HepG2 (cell line): ENCODE data around the gene C2CD2. TPM values are rescaled to one million over a fixed set of nuclear protein-coding genes. Genes with fewer than 3 reads are reported as not detected.

Experiments used
- ATAC-seq: fragments of 200-7000 bp; cut with Tn5 transposase; 3 replicates; pipeline ENCODE4 v1.9.1; 2020; ENCODE audit warnings: mild to moderate bottlenecking, moderate library complexity
- BruUV-seq: library from RNA; stranded (reverse); fragments of 400-500 nt; replicated peaks from 2 replicates; lab custom pipeline; 2021; lab: Mats Ljungman, UMichigan
- CTCF ChIA-PET: fragments of 300-600 bp; formaldehyde crosslinking; extraction: SDS; loops from one replicate; lab custom pipeline; 2021; ENCODE audit warnings: low total read pairs, inconsistent platforms, low intra/inter-chr PET ratio; lab: Yijun Ruan, JAX
- POLR2A ChIA-PET: fragments of 350-600 bp; sonication (Branson Sonifier 250); formaldehyde crosslinking; loops from one replicate; lab custom pipeline; 2020; ENCODE audit warnings: antibody characterized with exemption, inconsistent platforms; lab: Yijun Ruan, JAX
- DNase-seq: peaks from one replicate; pipeline ENCODE4 v3.0.0-alpha.2; 2015; ENCODE audit warnings: low spot score
- FAIRE-seq: peaks from 3 replicates; lab custom pipeline; 2011; peaks lifted over from hg19 to GRCh38; lab: Jason Lieb, UNC
- H2AFZ ChIP-seq: one replicate; pipeline ENCODE4 v1.6.1; 2011; ENCODE audit warnings: low read length, inconsistent platforms
- H3K27ac ChIP-seq: fragments of 300-600 bp; 3 replicates; pipeline ENCODE4 v1.8.0; 2011; ENCODE audit warnings: mixed run types, mild to moderate bottlenecking, mixed read lengths, low read length, inconsistent platforms; ENCODE audit not compliant: insufficient read depth; ENCODE audit errors: extremely low read length
- H3K27me3 ChIP-seq, 2 experiments: fragments of 200-600 bp in 1 of 2; 2 replicates in 1 of 2; 3 replicates in 1 of 2; pipeline versions ENCODE4 v1.6.0 to v1.8.0; 2011; ENCODE audit warnings: low read length in 2 of 2, mild to moderate bottlenecking in 2 of 2, moderate library complexity in 2 of 2, inconsistent platforms in 1 of 2; ENCODE audit not compliant: insufficient read depth in 2 of 2, control insufficient read depth in 1 of 2
- H3K36me3 ChIP-seq, 2 experiments: fragments of 200-600 bp in 1 of 2; replicated peaks in 1 of 2; 2 replicates in 1 of 2; 3 replicates in 1 of 2; pipeline versions ENCODE4 v1.5.1 to v1.8.0; 2011; ENCODE audit warnings: low read length in 2 of 2, inconsistent platforms in 1 of 2; ENCODE audit not compliant: insufficient read depth in 2 of 2, control insufficient read depth in 1 of 2
- H3K4me1 ChIP-seq: 2 replicates; pipeline ENCODE4 v1.5.1; 2012; ENCODE audit warnings: low read length, inconsistent platforms; ENCODE audit not compliant: insufficient read depth
- H3K4me2 ChIP-seq: 2 replicates; pipeline ENCODE4 v1.6.0; 2011; ENCODE audit warnings: low read depth, low read length, inconsistent platforms
- H3K4me3 ChIP-seq, 3 experiments: fragments of 200-600 bp in 1 of 3; sonication (generic), shearing (Covaris generic) in 1 of 3; replicated peaks in 1 of 3; 2 replicates each; pipeline ENCODE4 v1.5.1; 2011 to 2016; ENCODE audit warnings: low read length in 3 of 3, inconsistent platforms in 2 of 3, low read depth in 2 of 3, mild to moderate bottlenecking in 2 of 3, control low read depth in 1 of 3, mixed read lengths in 1 of 3; ENCODE audit not compliant: insufficient read depth in 1 of 3
- H3K79me2 ChIP-seq: one replicate; pipeline ENCODE4 v1.6.1; 2011; ENCODE audit warnings: low read length, inconsistent platforms; ENCODE audit not compliant: insufficient read depth
- H3K9ac ChIP-seq: 2 replicates; pipeline ENCODE4 v1.6.0; 2011; ENCODE audit warnings: mild to moderate bottlenecking, low read depth, low read length, inconsistent platforms; ENCODE audit not compliant: insufficient read depth
- H3K9me3 ChIP-seq: 2 replicates; pipeline ENCODE4 v1.5.1; 2012; ENCODE audit warnings: mild to moderate bottlenecking, low read length
- H4K20me1 ChIP-seq: 2 replicates; pipeline ENCODE4 v1.6.0; 2011; ENCODE audit warnings: inconsistent platforms, mild to moderate bottlenecking, low read length, moderate library complexity; ENCODE audit not compliant: insufficient read depth
- BORCS8-MEF2B ChIP-seq: sonication (generic); formaldehyde crosslinking; IDR thresholded peaks from 2 replicates; pipeline ENCODE4 v1.8.0; 2022; ENCODE audit warnings: mild to moderate bottlenecking, missing genetic modification reagents
- BRD4 ChIP-seq: sonication (generic); formaldehyde crosslinking; IDR thresholded peaks from 2 replicates; pipeline ENCODE4 v1.4.0; 2020; ENCODE audit warnings: missing genetic modification reagents
- CAMTA2 ChIP-seq: sonication (generic); formaldehyde crosslinking; IDR thresholded peaks from 2 replicates; pipeline ENCODE4 v1.4.0; 2020; ENCODE audit warnings: mild to moderate bottlenecking, missing genetic modification reagents, borderline replicate concordance
- CBFB ChIP-seq: sonication (generic); formaldehyde crosslinking; IDR thresholded peaks from 2 replicates; pipeline ENCODE4 v1.4.0; 2020; ENCODE audit warnings: missing genetic modification reagents
- EED ChIP-seq: sonication (generic); formaldehyde crosslinking; IDR thresholded peaks from 2 replicates; pipeline ENCODE4 v1.5.0; 2020; ENCODE audit warnings: mild to moderate bottlenecking, missing genetic modification reagents
- ISX ChIP-seq: sonication (generic); formaldehyde crosslinking; conservative IDR thresholded peaks from 2 replicates; pipeline ENCODE4 v1.5.0; 2020; ENCODE audit warnings: missing genetic modification reagents
- KLF9 ChIP-seq: IDR thresholded peaks from 2 replicates; pipeline ENCODE4 v1.6.1; 2016; ENCODE audit warnings: low read depth
- MAFK ChIP-seq, 2 experiments: IDR thresholded peaks in 1 of 2; conservative IDR thresholded peaks in 1 of 2; 2 replicates each; pipeline ENCODE4 v1.6.1; 2011; ENCODE audit warnings: improper control_type of control experiment in 2 of 2, low read length in 2 of 2
- MTA1 ChIP-seq: sonication (generic); formaldehyde crosslinking; IDR thresholded peaks from 2 replicates; pipeline ENCODE4 v1.4.0; 2020; ENCODE audit warnings: missing genetic modification reagents, mild to moderate bottlenecking, borderline replicate concordance
- SAP130 ChIP-seq: IDR thresholded peaks from 2 replicates; pipeline ENCODE4 v1.6.1; 2016; ENCODE audit warnings: low read depth
- SETDB1 ChIP-seq: sonication (generic); formaldehyde crosslinking; IDR thresholded peaks from 2 replicates; pipeline ENCODE4 v1.5.1; 2020; ENCODE audit warnings: missing genetic modification reagents, mild to moderate bottlenecking, borderline replicate concordance
- TEAD2 ChIP-seq: sonication (generic); formaldehyde crosslinking; IDR thresholded peaks from 2 replicates; pipeline ENCODE4 v1.9.0; 2021; ENCODE audit warnings: missing genetic modification reagents
- ZBTB20 ChIP-seq: sonication (generic); formaldehyde crosslinking; IDR thresholded peaks from 2 replicates; pipeline ENCODE4 v1.8.1; 2023; ENCODE audit warnings: missing genetic modification reagents, low read depth, mild to moderate bottlenecking, borderline replicate concordance
- ZFP36L2 ChIP-seq: sonication (generic); formaldehyde crosslinking; IDR thresholded peaks from 2 replicates; pipeline ENCODE4 v1.4.0; 2020; ENCODE audit warnings: missing genetic modification reagents
- ZFP41 ChIP-seq: sonication (generic); formaldehyde crosslinking; IDR thresholded peaks from 2 replicates; pipeline ENCODE4 v1.4.0; 2020; ENCODE audit warnings: mild to moderate bottlenecking, missing genetic modification reagents, borderline replicate concordance
- ZNF17 ChIP-seq: sonication (generic); formaldehyde crosslinking; IDR thresholded peaks from 2 replicates; pipeline ENCODE4 v1.5.0; 2020; ENCODE audit warnings: mild to moderate bottlenecking, missing genetic modification reagents
- ZNF430 ChIP-seq: sonication (generic); formaldehyde crosslinking; IDR thresholded peaks from 2 replicates; pipeline ENCODE4 v1.9.0; 2021; ENCODE audit warnings: mild to moderate bottlenecking, missing genetic modification reagents
- ZNF782 ChIP-seq: sonication (generic); formaldehyde crosslinking; IDR thresholded peaks from 2 replicates; pipeline ENCODE4 v1.4.0; 2020; ENCODE audit warnings: missing genetic modification reagents, mild to moderate bottlenecking, borderline replicate concordance
- ZSCAN12 ChIP-seq: sonication (generic); formaldehyde crosslinking; IDR thresholded peaks from 2 replicates; pipeline ENCODE4 v1.9.0; 2021; ENCODE audit warnings: mild to moderate bottlenecking, missing genetic modification reagents
- WGBS: methylation state at CpG from one replicate; pipeline ENCODE4 v1.1.6; 2017; ENCODE audit warnings: low lambda C conversion rate; 5-methylcytosine and 5-hydroxymethylcytosine counted together
- in situ Hi-C: cut with HindIII; loops from 2 replicates; pipeline ENCODE4 v1.10.0; 2017; ENCODE audit warnings: low pct_unique_long_range_greater_than_20kb; ENCODE audit not compliant: extremely low pct_ligation_motif_present
- intact Hi-C: fragments of 100-400 bp; cut with micrococcal nuclease; formaldehyde crosslinking; loops from one replicate; pipeline ENCODE4 v1.10.0; 2022; ENCODE audit not compliant: unreplicated experiment
- polyA plus RNA-seq, 8 experiments: library from polyadenylated mRNA; depleted of rRNA in 3 of 8; stranded (reverse) in 7 of 8; unstranded in 1 of 8; fragments of >200 nt; fragmentation: Illumina TruSeq in 4 of 8; extraction: Trizol in 4 of 8; gene quantifications; 2 replicates each; pipeline versions ENCODE4 v1.2.1 to v1.2.3, GENCODE V29; 2011 to 2016; ENCODE audit warnings: low read depth in 4 of 8, missing spikeins in 1 of 8, mixed read lengths in 1 of 8; ENCODE audit not compliant: insufficient read depth in 1 of 8
- total RNA-seq, 5 experiments: library from RNA; depleted of rRNA; stranded (reverse); fragments of >200 nt; fragmentation: Illumina TruSeq; extraction: Trizol; gene quantifications; 2 replicates each; pipeline ENCODE4 v1.2.3, GENCODE V29; 2016; ENCODE audit warnings: low read depth in 1 of 5
- TF ChIP-seq, protein P1 (sequence below): sonication (generic); formaldehyde crosslinking; conservative IDR thresholded peaks from 2 replicates; pipeline ENCODE4 v1.8.0; 2022; ENCODE audit warnings: missing genetic modification reagents

C2CD2 gene
- total and polyA plus RNA-seq, 2 of the 13 experiments (the other 11 are each of a cell fraction or from before 2014, with no cell fraction given), result 12.5 to 19.7 TPM

DNA sequence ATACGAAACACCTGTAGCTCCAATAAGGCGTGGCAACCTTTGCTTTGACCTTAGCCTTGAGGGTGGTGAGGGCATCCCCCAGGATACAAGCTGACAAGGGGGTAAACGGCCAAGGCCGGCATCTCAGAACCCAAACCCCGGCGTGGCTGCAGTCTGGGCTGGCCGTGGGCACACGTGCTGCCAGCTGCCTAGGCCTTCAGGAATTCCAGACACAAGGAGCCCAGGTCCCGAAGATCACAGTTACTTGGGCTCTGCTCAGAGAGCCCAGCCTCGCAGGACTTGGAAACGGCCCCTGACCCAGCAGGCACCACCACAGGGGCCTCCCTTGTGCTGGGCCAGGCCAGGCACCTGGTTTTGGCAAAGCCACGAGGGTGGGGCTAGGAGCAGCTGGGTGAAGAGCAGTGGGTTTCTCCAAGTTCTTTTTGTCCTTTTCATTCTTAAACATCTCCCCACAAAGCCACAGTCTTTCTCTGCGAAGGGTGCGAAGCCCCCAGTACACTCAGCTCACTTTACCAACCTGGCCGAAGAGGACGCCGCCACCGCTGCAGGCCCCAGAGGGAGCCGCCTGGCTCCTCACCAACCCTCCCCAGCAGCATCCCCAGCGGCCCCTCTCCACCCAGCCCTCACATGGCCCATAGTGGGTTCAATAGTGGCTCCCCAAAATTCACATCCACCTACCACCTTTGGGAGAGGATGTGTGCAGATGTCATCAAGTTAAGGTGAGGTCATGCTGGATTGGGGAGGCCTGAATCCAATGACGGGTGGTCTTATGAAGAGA, 101.5 kb downstream of the C2CD2 start:
- in situ Hi-C loops, result no loop called here
- H3K9me3 ChIP-seq, result no peaks in the 10 kb centered on the region

More for the DNA sequence above, 101.5 kb downstream of the C2CD2 start:
- Histone ChIP-seq H3K79me2 (no peaks in the 10 kb centered on the region), H2AFZ (no peak overlapping the region), H4K20me1 (no peaks in the 10 kb centered on the region), H3K4me1 (no peaks in the 10 kb centered on the region), H3K4me2 (no peak overlapping the region), H3K27me3 (no peaks in the 10 kb centered on the region), H3K4me3 (no peak overlapping the region), H3K36me3 (peaks cover 7 to 38% of the 10 kb centered on the region in 2 experiments; a peak in 4 of 5 replicates), H3K9ac (no peak overlapping the region), H3K27ac (no peak overlapping the region)
- POLR2A ChIA-PET, result no interaction called here
- TF ChIP-seq ZFP41, result no peak
- TF ChIP-seq SAP130 (CRISPR knock-in tag), result no peak
- no peak for TF ChIP-seq CBFB (CRISPR knock-in tag)
- no peak for TF ChIP-seq CAMTA2 (CRISPR knock-in tag)
- TF ChIP-seq SETDB1 (CRISPR knock-in tag), result no peak
- no peak for TF ChIP-seq TEAD2 (CRISPR knock-in tag)
- no peak for TF ChIP-seq ZSCAN12 (CRISPR knock-in tag)
- TF ChIP-seq ZNF17 (CRISPR knock-in tag), result no peak
- no peak for TF ChIP-seq EED (CRISPR knock-in tag)
- TF ChIP-seq BRD4, result no peak
- TF ChIP-seq ZNF430 (CRISPR knock-in tag), result no peak
- no peak for TF ChIP-seq ZFP36L2 (CRISPR knock-in tag)
- no peak for TF ChIP-seq MTA1 (CRISPR knock-in tag)
- TF ChIP-seq, protein P1, sequence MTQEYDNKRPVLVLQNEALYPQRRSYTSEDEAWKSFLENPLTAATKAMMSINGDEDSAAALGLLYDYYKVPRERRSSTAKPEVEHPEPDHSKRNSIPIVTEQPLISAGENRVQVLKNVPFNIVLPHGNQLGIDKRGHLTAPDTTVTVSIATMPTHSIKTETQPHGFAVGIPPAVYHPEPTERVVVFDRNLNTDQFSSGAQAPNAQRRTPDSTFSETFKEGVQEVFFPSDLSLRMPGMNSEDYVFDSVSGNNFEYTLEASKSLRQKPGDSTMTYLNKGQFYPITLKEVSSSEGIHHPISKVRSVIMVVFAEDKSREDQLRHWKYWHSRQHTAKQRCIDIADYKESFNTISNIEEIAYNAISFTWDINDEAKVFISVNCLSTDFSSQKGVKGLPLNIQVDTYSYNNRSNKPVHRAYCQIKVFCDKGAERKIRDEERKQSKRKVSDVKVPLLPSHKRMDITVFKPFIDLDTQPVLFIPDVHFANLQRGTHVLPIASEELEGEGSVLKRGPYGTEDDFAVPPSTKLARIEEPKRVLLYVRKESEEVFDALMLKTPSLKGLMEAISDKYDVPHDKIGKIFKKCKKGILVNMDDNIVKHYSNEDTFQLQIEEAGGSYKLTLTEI (CRISPR knock-in tag), result no peak
- no peak for TF ChIP-seq KLF9 (CRISPR knock-in tag)
- TF ChIP-seq MAFK (conservative IDR thresholded peaks at IDR 0.05 in 1 of 2, IDR thresholded peaks at IDR 0.05 in 1 of 2; ENCODE audit: low read length in 2 of 2), result no peak
- no peak for TF ChIP-seq ZNF782 (CRISPR knock-in tag)
- no peak for TF ChIP-seq ISX (CRISPR knock-in tag)
- TF ChIP-seq BORCS8-MEF2B (CRISPR knock-in tag), result no peak
- no peak for TF ChIP-seq ZBTB20 (CRISPR knock-in tag)
- WGBS, result 97% methylated on average over 17 of the region's 21 CpGs
- BruUV-seq, result no TSS peak
- CTCF ChIA-PET, result no interaction called here
- FAIRE-seq (no peak), ATAC-seq (no peak), DNase-seq (no peak)
- intact Hi-C loops, result no loop called here
